Loucy (cell line): ENCODE data around the gene VPS13D.

Source experiments
- EZH2phosphoT487 ChIP-seq: fragments of 200-600 bp; IDR thresholded peaks from 2 replicates; pipeline ENCODE4 v1.6.1; 2018; ENCODE audit warnings: antibody characterized with exemption, mild to moderate bottlenecking, moderate library complexity, borderline replicate concordance
- TF ChIP-seq, protein P1 (sequence below): fragments of 200-600 bp; sonication (generic); conservative IDR thresholded peaks from 2 replicates; pipeline ENCODE4 v1.5.1; 2014; ENCODE audit warnings: mild to moderate bottlenecking, antibody characterized with exemption, low read length

DNA sequence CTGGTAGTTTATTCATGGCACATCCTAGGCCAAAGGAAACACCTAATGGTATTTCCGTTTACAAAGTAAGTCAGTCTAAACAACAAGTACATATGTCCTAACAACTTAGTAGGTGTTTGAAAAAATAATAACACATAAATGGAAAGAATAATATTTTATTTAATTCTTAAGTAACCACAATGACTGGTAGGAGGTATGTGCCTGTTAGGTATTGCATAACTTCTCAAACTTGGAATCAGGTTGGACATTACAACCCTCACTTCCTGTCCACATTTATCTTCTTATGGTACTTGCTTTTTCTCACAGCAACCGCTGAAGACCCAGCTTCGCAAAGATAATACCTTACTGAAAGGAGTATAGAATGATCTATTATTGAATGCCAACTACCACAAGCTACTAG lies 64.2 kb downstream of the VPS13D start:
- no peak for TF ChIP-seq EZH2phosphoT487
- TF ChIP-seq, protein P1, sequence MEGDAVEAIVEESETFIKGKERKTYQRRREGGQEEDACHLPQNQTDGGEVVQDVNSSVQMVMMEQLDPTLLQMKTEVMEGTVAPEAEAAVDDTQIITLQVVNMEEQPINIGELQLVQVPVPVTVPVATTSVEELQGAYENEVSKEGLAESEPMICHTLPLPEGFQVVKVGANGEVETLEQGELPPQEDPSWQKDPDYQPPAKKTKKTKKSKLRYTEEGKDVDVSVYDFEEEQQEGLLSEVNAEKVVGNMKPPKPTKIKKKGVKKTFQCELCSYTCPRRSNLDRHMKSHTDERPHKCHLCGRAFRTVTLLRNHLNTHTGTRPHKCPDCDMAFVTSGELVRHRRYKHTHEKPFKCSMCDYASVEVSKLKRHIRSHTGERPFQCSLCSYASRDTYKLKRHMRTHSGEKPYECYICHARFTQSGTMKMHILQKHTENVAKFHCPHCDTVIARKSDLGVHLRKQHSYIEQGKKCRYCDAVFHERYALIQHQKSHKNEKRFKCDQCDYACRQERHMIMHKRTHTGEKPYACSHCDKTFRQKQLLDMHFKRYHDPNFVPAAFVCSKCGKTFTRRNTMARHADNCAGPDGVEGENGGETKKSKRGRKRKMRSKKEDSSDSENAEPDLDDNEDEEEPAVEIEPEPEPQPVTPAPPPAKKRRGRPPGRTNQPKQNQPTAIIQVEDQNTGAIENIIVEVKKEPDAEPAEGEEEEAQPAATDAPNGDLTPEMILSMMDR: no peak
